NCI-H2107 treated with DMSO at 0.1 percent for 48 hours (cell line): ENCODE measurements around the gene UBE2Z.

Experiments used
- DNase-seq: peaks from one replicate; lab custom pipeline; 2025; ENCODE audit not compliant: unreplicated experiment; lab: John Stamatoyannopoulos, UW

Gene UBE2Z

GRCh38 chr17:48954300-48954755 is 46.1 kb downstream of the UBE2Z start:
- DNase-seq: no peak

- no peak for DNase-seq
Measured at GRCh38 chr17:48960834-48961515, 52.8 kb downstream of the UBE2Z start.

GRCh38 chr17:48961516-48962233 is 53.5 kb downstream of the UBE2Z start:
- no peak for DNase-seq

- no peak for DNase-seq
Measured at GRCh38 chr17:48970224-48970623, 62.0 kb downstream of the UBE2Z start.

- DNase-seq: no peak
Measured at GRCh38 chr17:48970865-48971687, 62.9 kb downstream of the UBE2Z start.

- DNase-seq: no peak
Measured at GRCh38 chr17:48972749-48973097, 64.5 kb downstream of the UBE2Z start.

GRCh38 chr17:48973806-48974205 is 65.6 kb downstream of the UBE2Z start:
- no peak for DNase-seq
